CD4-positive, alpha-beta T cell treated with Interleukin-4 for 1 hour (primary cell): ENCODE measurements around the gene TM4SF4.
"Not testable (repeated sequence)": the region's sequence is repeated elsewhere in the genome, so short reads cannot be mapped to it uniquely, and the experiment has no call there.

Source experiments
- DNase-seq, 2 donors: peaks; one replicate each; pipeline ENCODE4 v3.0.0-alpha.2; 2020 to 2022

TM4SF4 gene

GRCh38 chr3:149474250-149474817 is at the start of gene TM4SF4:
Gene TM4SF4 (plus strand): TSS chr3:149474697. CDS start chr3:149474878, 181 bp downstream.
- DNase-seq = no peak

GRCh38 chr3:149424918-149425317 is 49.6 kb upstream of the TM4SF4 start:
- DNase-seq = no peak

GRCh38 chr3:149426325-149426724 is 48.2 kb upstream of the TM4SF4 start:
- DNase-seq = no peak

GRCh38 chr3:149428087-149428486 is 46.4 kb upstream of the TM4SF4 start:
- DNase-seq = no peak

- DNase-seq = no peak
Measured at GRCh38 chr3:149430216-149430615, 44.3 kb upstream of the TM4SF4 start.

GRCh38 chr3:149432149-149432548 is 42.3 kb upstream of the TM4SF4 start:
- DNase-seq = no peak

- no peak for DNase-seq
Measured at GRCh38 chr3:149435996-149436885, 38.3 kb upstream of the TM4SF4 start.

GRCh38 chr3:149437286-149437685 is 37.2 kb upstream of the TM4SF4 start:
- no peak for DNase-seq

- no peak for DNase-seq
Measured at GRCh38 chr3:149437710-149438109, 36.8 kb upstream of the TM4SF4 start.

GRCh38 chr3:149438981-149439380 is 35.5 kb upstream of the TM4SF4 start:
- DNase-seq = no peak

- no peak for DNase-seq
Measured at GRCh38 chr3:149441642-149442041, 32.9 kb upstream of the TM4SF4 start.

GRCh38 chr3:149442043-149442442 is 32.5 kb upstream of the TM4SF4 start:
- DNase-seq = no peak

GRCh38 chr3:149442851-149443544 is 31.5 kb upstream of the TM4SF4 start:
- no peak for DNase-seq

- DNase-seq = no peak
Measured at GRCh38 chr3:149443545-149443912, 31.0 kb upstream of the TM4SF4 start.

- DNase-seq = not testable (repeated sequence)
Measured at GRCh38 chr3:149444867-149445266, 29.6 kb upstream of the TM4SF4 start.

GRCh38 chr3:149448331-149448831 is 26.1 kb upstream of the TM4SF4 start:
- DNase-seq = peak; percentile 7 to 31

GRCh38 chr3:149449182-149449581 is 25.3 kb upstream of the TM4SF4 start:
- no peak for DNase-seq

- no peak for DNase-seq
Measured at GRCh38 chr3:149449799-149450198, 24.7 kb upstream of the TM4SF4 start.

- no peak for DNase-seq
Measured at GRCh38 chr3:149450281-149450680, 24.2 kb upstream of the TM4SF4 start.

- DNase-seq = no peak
Measured at GRCh38 chr3:149452036-149452435, 22.5 kb upstream of the TM4SF4 start.

- no peak for DNase-seq
Measured at GRCh38 chr3:149453140-149453805, 21.2 kb upstream of the TM4SF4 start.

GRCh38 chr3:149454746-149455145 is 19.8 kb upstream of the TM4SF4 start:
- no peak for DNase-seq

- DNase-seq = no peak
Measured at GRCh38 chr3:149455366-149455765, 19.1 kb upstream of the TM4SF4 start.
